OCI-LY7 (cell line): Measurements from ENCODE around the gene PSMB9. TPM values are rescaled to one million over a fixed set of nuclear protein-coding genes. Genes with fewer than 3 reads are reported as not detected.
A peak's percentile ranks its signal among the peaks of the same experiment; 100 is the strongest.

Experiments used
- BruUV-seq: library from RNA; stranded (reverse); fragments of 400-500 nt; replicated peaks from 2 replicates; lab custom pipeline; 2021; lab: Mats Ljungman, UMichigan
- CTCF ChIA-PET: fragments of 300-600 bp; sonication (Branson Sonifier 250); formaldehyde crosslinking; loops from one replicate; lab custom pipeline; 2022; ENCODE audit warnings: antibody characterized with exemption; ENCODE audit not compliant: unreplicated experiment; lab: Charles Lee
- POLR2A ChIA-PET: fragments of 300-600 bp; sonication (Branson Sonifier 250); formaldehyde crosslinking; loops from one replicate; lab custom pipeline; 2022; ENCODE audit warnings: antibody characterized with exemption; lab: Charles Lee
- DNase-seq: peaks from one replicate; pipeline ENCODE4 v3.0.0-alpha.2; 2015; ENCODE audit warnings: low spot score
- H2AFZ ChIP-seq: fragments of 200-600 bp; sonication (generic), shearing (Covaris generic); 2 replicates; pipeline ENCODE4 v1.6.1; 2014; ENCODE audit warnings: mild to moderate bottlenecking, antibody characterized with exemption, low read length, moderate library complexity
- H3K27ac ChIP-seq: fragments of 200-600 bp; sonication (generic); 2 replicates; pipeline ENCODE4 v1.5.1; 2014; ENCODE audit warnings: mixed run types, low read depth, mild to moderate bottlenecking, moderate library complexity, low read length, inconsistent platforms; ENCODE audit not compliant: poor library complexity, severe bottlenecking
- H3K36me3 ChIP-seq: fragments of 200-600 bp; sonication (generic); 2 replicates; pipeline ENCODE4 v1.6.1; 2014; ENCODE audit warnings: mild to moderate bottlenecking, antibody characterized with exemption, low read length, moderate library complexity, mixed read lengths; ENCODE audit not compliant: insufficient read depth
- H3K4me1 ChIP-seq: fragments of 200-600 bp; sonication (generic); 2 replicates; pipeline ENCODE4 v1.5.1; 2014; ENCODE audit warnings: mild to moderate bottlenecking, low read length; ENCODE audit not compliant: insufficient read depth, poor library complexity, severe bottlenecking
- H3K4me2 ChIP-seq: fragments of 200-600 bp; sonication (generic); 2 replicates; pipeline ENCODE4 v1.6.1; 2014; ENCODE audit warnings: mild to moderate bottlenecking, low read length
- H3K4me3 ChIP-seq: fragments of 200-600 bp; sonication (generic); 2 replicates; pipeline ENCODE4 v1.5.1; 2014; ENCODE audit warnings: mild to moderate bottlenecking, low read depth, low read length; ENCODE audit not compliant: poor library complexity, severe bottlenecking
- H3K79me2 ChIP-seq: fragments of 200-600 bp; sonication (generic); 2 replicates; pipeline ENCODE4 v1.6.1; 2016; ENCODE audit warnings: low read depth, mild to moderate bottlenecking, low read length, moderate library complexity, mixed read lengths; ENCODE audit not compliant: insufficient read depth
- H3K9me2 ChIP-seq: fragments of 200-600 bp; sonication (generic); 2 replicates; pipeline ENCODE4 v1.6.1; 2016; ENCODE audit warnings: mild to moderate bottlenecking, low read length, mixed read lengths; ENCODE audit not compliant: insufficient read depth
- H3K9me3 ChIP-seq: fragments of 200-600 bp; sonication (generic); 2 replicates; pipeline ENCODE4 v1.6.1; 2014; ENCODE audit warnings: mild to moderate bottlenecking, mixed run types, low read length, mixed read lengths
- H4K20me1 ChIP-seq: fragments of 200-600 bp; sonication (generic); 2 replicates; pipeline ENCODE4 v1.6.1; 2014; ENCODE audit warnings: mild to moderate bottlenecking, antibody characterized with exemption, low read length, moderate library complexity, mixed read lengths; ENCODE audit not compliant: insufficient read depth
- CTCF ChIP-seq: fragments of 200-600 bp; sonication (generic); conservative IDR thresholded peaks from 2 replicates; pipeline ENCODE4 v1.5.1; 2014; ENCODE audit warnings: mild to moderate bottlenecking, antibody characterized with exemption, low read length, moderate library complexity, mixed read lengths
- EZH2phosphoT487 ChIP-seq: fragments of 200-600 bp; sonication (generic); IDR thresholded peaks from 2 replicates; pipeline ENCODE4 v1.6.1; 2018; ENCODE audit warnings: low read depth, borderline replicate concordance, mild to moderate bottlenecking, mixed run types, antibody characterized with exemption, low read length, moderate library complexity, mixed read lengths
- intact Hi-C: fragments of 100-400 bp; cut with micrococcal nuclease; formaldehyde crosslinking; loops from one replicate; pipeline ENCODE4 v1.10.0; 2022; ENCODE audit not compliant: unreplicated experiment
- total RNA-seq, 2 experiments: library from RNA; depleted of rRNA in 1 of 2; stranded (reverse); fragments of >200 nt in 1 of 2; shearing (Covaris generic) in 1 of 2; gene quantifications; 2 replicates each; pipeline ENCODE4 v1.2.3, GENCODE V29; 2014 to 2022

PSMB9 gene
- total RNA-seq, 2 experiments from 2014 or later = 149 to 193 TPM

DNA sequence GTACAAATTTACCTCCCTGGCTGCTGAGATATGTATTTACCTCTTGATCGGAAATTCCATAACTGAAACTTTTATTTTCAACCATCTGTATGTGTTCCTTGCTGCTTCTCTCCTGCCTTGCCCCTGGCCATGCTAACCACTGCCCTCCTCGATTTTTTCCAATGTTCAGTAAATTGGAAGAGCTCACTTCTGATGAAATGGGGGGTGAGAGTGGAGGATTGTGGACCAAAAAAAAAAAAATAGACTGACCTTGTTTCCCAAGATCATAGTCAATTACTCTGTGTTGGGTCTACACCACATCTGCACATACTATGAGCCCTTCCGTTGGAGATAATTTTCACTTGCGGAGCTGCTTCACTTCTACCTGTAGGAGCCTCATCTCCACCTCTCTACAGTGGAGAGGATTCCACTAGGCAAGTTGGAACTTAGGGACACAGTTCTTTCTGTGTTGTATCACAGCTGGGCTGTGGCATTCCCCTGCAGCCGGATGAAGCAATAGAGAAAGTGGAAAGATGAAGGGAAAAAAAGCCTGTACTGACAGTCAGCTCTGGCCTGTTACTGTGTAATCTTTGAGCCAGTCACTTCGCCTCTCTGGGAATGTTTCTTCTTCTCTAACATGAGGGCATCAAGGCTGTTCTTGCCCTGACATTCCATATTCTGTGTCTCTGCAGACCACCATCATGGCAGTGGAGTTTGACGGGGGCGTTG, 1.6 kb downstream of the PSMB9 start:
- Histone ChIP-seq H3K27ac (peak overlapping the region; percentile 83), H3K9me2 (no peaks in the 10 kb centered on the region), H3K9me3 (no peaks in the 10 kb centered on the region), H3K4me3 (peak overlapping the region; percentile 83), H2AFZ (peak overlapping the region; percentile 49; the same call in 1 of the 2 replicates), H3K36me3 (peaks cover 52% of the 10 kb centered on the region), H3K4me2 (peak overlapping the region; percentile 99), H4K20me1 (no peaks in the 10 kb centered on the region), H3K79me2 (peaks cover 42% of the 10 kb centered on the region), H3K4me1 (peaks cover 75% of the 10 kb centered on the region)
- no peak for DNase-seq
- TF ChIP-seq CTCF = no peak
- TF ChIP-seq EZH2phosphoT487 = no peak
- intact Hi-C loops = no loop called here
- no TSS peak for BruUV-seq
- ChIA-PET CTCF (interaction anchor here (0.5 to 4.7 kb wide), 4 partner anchors 10 to 638 kb away, joined by 3 to 17 read pairs (median 4); partner anchors contain the start of gene TAP2), POLR2A (interaction anchor here (0.6 to 7.7 kb wide), 11 partner anchors 9 to 457 kb away, joined by 3 to 88 read pairs (median 5); partner anchors contain the start of genes PSMB8 and TAP2)

DNA sequence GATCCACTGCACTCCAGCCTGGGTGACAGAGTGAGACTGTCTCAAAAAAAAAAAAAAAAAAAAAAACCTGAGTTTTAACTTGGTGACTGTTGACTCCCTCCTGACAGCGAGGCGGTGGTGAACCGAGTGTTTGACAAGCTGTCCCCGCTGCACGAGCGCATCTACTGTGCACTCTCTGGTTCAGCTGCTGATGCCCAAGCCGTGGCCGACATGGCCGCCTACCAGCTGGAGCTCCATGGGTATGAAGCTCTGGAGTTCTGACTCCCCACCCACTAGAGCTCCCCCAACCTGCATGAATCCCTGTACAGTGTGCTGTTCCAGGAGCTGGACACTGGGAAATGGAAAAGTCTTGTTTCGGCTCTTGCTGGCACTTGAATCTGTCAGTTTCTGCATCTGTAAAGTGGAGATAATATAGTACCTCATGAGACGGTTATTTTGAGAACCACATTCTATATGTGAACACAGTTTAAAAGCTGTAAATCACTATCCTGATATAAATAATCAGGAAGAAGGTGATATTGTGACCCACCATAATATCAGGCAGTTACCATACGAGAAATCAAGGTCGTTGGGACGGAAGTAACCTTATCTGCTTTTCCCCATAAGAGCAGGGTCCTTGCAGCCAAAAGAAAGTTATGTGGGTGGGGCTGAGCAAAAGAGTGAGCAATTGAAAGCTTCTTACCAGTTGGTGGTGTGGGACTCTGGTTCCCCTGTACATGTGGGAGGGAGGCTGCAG, 3.3 kb downstream of the PSMB9 start:
- POLR2A ChIA-PET = interaction anchor here (0.6 to 7.7 kb wide), 5 partner anchors 10 to 88 kb away, joined by 3 to 88 read pairs (median 11); partner anchors contain the start of genes PSMB8 and TAP2
- H3K9me3 ChIP-seq = no peaks in the 10 kb centered on the region
- intact Hi-C loops = no loop called here
- no peak overlapping the region for H2AFZ ChIP-seq
- peaks cover 46% of the 10 kb centered on the region for H3K36me3 ChIP-seq
- no peaks in the 10 kb centered on the region for H3K9me2 ChIP-seq
- no TSS peak for BruUV-seq
- no peak for DNase-seq
- CTCF ChIA-PET = interaction anchor here (1.2 to 4.7 kb wide), 3 partner anchors 11 to 19 kb away, joined by 3 to 17 read pairs (median 10); partner anchors contain the start of gene TAP2
- H3K79me2 ChIP-seq = peaks cover 31% of the 10 kb centered on the region
- no peaks in the 10 kb centered on the region for H4K20me1 ChIP-seq
- peak overlapping the region; percentile 7 for H3K27ac ChIP-seq
- TF ChIP-seq EZH2phosphoT487 (no peak), CTCF (no peak)
- peak overlapping the region; percentile 31; the same call in 1 of the 2 replicates for H3K4me2 ChIP-seq
- no peak overlapping the region for H3K4me3 ChIP-seq
- peaks cover 76% of the 10 kb centered on the region for H3K4me1 ChIP-seq
